Ovary (tissue), 3 donors: ENCODE measurements around the gene VIPR2.

Experiments
- CTCF ChIP-seq, 3 donors: fragments of 450-650 bp in 2 of 3; fragments of 200-600 bp in 1 of 3; IDR thresholded peaks; one replicate each; pipeline versions ENCODE4 v1.5.1 to v1.8.0; 2016 to 2022; ENCODE audit warnings: antibody characterized with exemption in 3 of 3, mild to moderate bottlenecking in 1 of 3
- POLR2A ChIP-seq: fragments of 450-650 bp; IDR thresholded peaks from one replicate; pipeline ENCODE4 v1.6.1; 2017; ENCODE audit warnings: antibody characterized with exemption, mild to moderate bottlenecking, moderate library complexity
- donor health status: DM: no; HTN: no; CAD: no.

- TF ChIP-seq CTCF (IDR thresholded peaks at IDR 0.05) (no peak), POLR2A (no peak)
These were observed 51.2 kb downstream of the VIPR2 start for GRCh38 chr7:159093351-159093971.
